B cell (primary cell): Measurements from ENCODE around the gene C1QL1. TPM values are rescaled to one million over a fixed set of nuclear protein-coding genes. Genes with fewer than 3 reads are reported as not detected.

ENCODE experiments used
- ATAC-seq: fragments of 200-7000 bp; cut with Tn5 transposase; one replicate; pipeline ENCODE4 v1.10.0; 2021; ENCODE audit warnings: low read depth, mild to moderate bottlenecking, moderate number of reproducible peaks, moderate library complexity
- CTCF ChIA-PET: fragments of 350-600 bp; sonication (Branson Sonifier 250); formaldehyde crosslinking; loops from one replicate; lab custom pipeline; 2021; ENCODE audit warnings: antibody characterized with exemption, inconsistent platforms; lab: Charles Lee
- POLR2A ChIA-PET: fragments of 350-600 bp; sonication (Branson Sonifier 250); formaldehyde crosslinking; loops from one replicate; lab custom pipeline; 2021; ENCODE audit warnings: antibody characterized with exemption; lab: Charles Lee
- DNase-seq: peaks from one replicate; pipeline ENCODE4 v3.0.0; 2013
- H2AFZ ChIP-seq: 2 replicates; pipeline ENCODE4 v1.6.1; 2012; ENCODE audit warnings: mild to moderate bottlenecking, low read depth, low read length; ENCODE audit not compliant: insufficient read depth, poor library complexity, severe bottlenecking
- H3K27ac ChIP-seq, 2 donors: 1 replicate in 1 of 2; 2 replicates in 1 of 2; pipeline ENCODE4 v1.5.1; 2012 to 2013; ENCODE audit warnings: low read length in 2 of 2, mild to moderate bottlenecking in 2 of 2, moderate library complexity in 1 of 2
- H3K27me3 ChIP-seq, 4 experiments: fragments of 200-600 bp in 1 of 4; sonication (generic) in 1 of 4; replicated peaks in 1 of 4; 1 replicate in 2 of 4; 2 replicates in 2 of 4; pipeline versions ENCODE4 v1.6.1 to v1.7.0; 2013 to 2016; ENCODE audit warnings: low read length in 3 of 4, mild to moderate bottlenecking in 2 of 4, mixed read lengths in 1 of 4, moderate library complexity in 1 of 4; ENCODE audit not compliant: insufficient read depth in 4 of 4, control insufficient read depth in 3 of 4; ENCODE audit errors: control extremely low read depth in 1 of 4
- H3K36me3 ChIP-seq, 2 experiments: replicated peaks in 1 of 2; 1 replicate in 1 of 2; 2 replicates in 1 of 2; pipeline versions ENCODE4 v1.6.1 to v1.7.1; 2013; ENCODE audit warnings: low read length in 1 of 2; ENCODE audit not compliant: insufficient read depth in 2 of 2, control insufficient read depth in 1 of 2; ENCODE audit errors: control extremely low read depth in 1 of 2, extremely low read depth in 1 of 2
- H3K4me1 ChIP-seq, 2 donors: fragments of 200-600 bp in 1 of 2; sonication (generic) in 1 of 2; 1 replicate in 1 of 2; 2 replicates in 1 of 2; pipeline versions ENCODE4 v1.5.1 to v1.6.1; 2013 to 2017; ENCODE audit warnings: low read length in 2 of 2; ENCODE audit not compliant: control insufficient read depth in 2 of 2, insufficient read depth in 2 of 2
- H3K4me2 ChIP-seq: replicated peaks from 2 replicates; pipeline ENCODE3; 2012; ENCODE audit warnings: mild to moderate bottlenecking, low read depth, low read length; ENCODE audit not compliant: poor library complexity, severe bottlenecking
- H3K4me3 ChIP-seq, 5 experiments: fragments of 200-600 bp in 1 of 5; sonication (generic) in 1 of 5; 1 replicate in 3 of 5; 2 replicates in 2 of 5; pipeline versions ENCODE4 v1.5.1 to v1.7.0; 2011 to 2016; ENCODE audit warnings: low read length in 4 of 5, mild to moderate bottlenecking in 4 of 5, low read depth in 2 of 5, control low read depth in 1 of 5, moderate library complexity in 1 of 5; ENCODE audit not compliant: insufficient read depth in 1 of 5; ENCODE audit errors: control extremely low read depth in 1 of 5, extremely low read depth in 1 of 5
- H3K79me2 ChIP-seq: fragments of 200-600 bp; sonication (generic); one replicate; pipeline ENCODE4 v1.6.0; 2016; ENCODE audit warnings: low read length; ENCODE audit not compliant: control insufficient read depth, insufficient read depth
- H3K9ac ChIP-seq: fragments of 200-600 bp; sonication (generic); 2 replicates; pipeline ENCODE4 v1.6.1; 2017; ENCODE audit warnings: mild to moderate bottlenecking, low read length, moderate library complexity
- H3K9me3 ChIP-seq, 3 donors: one replicate each; pipeline versions ENCODE4 v1.6.1 to v1.7.1; 2013; ENCODE audit warnings: low read length in 2 of 3; ENCODE audit not compliant: control insufficient read depth in 2 of 3, insufficient read depth in 1 of 3; ENCODE audit errors: control extremely low read depth in 1 of 3
- H4K20me1 ChIP-seq: 2 replicates; pipeline ENCODE4 v1.6.0; 2012; ENCODE audit warnings: mild to moderate bottlenecking, low read length; ENCODE audit not compliant: insufficient read depth, control insufficient read depth, poor library complexity, severe bottlenecking
- H3K27ac Mint-ChIP-seq: one replicate; pipeline ENCODE4 v1.8.0; 2021; ENCODE audit warnings: mixed read lengths
- H3K27me3 Mint-ChIP-seq: one replicate; pipeline ENCODE4 v1.8.0; 2021; ENCODE audit warnings: mixed read lengths
- H3K4me1 Mint-ChIP-seq: one replicate; pipeline ENCODE4 v1.8.0; 2021; ENCODE audit warnings: mixed read lengths
- H3K4me3 Mint-ChIP-seq: one replicate; pipeline ENCODE4 v1.8.0; 2021; ENCODE audit warnings: mixed read lengths
- H3K9me3 Mint-ChIP-seq: one replicate; pipeline ENCODE4 v1.8.0; 2022; ENCODE audit warnings: mixed read lengths; ENCODE audit not compliant: insufficient read depth
- CTCF ChIP-seq: fragments of 200-600 bp; IDR thresholded peaks from one replicate; pipeline ENCODE4 v1.8.0; 2022; ENCODE audit warnings: antibody characterized with exemption, mild to moderate bottlenecking
- EZH2 ChIP-seq: IDR thresholded peaks from 2 replicates; pipeline ENCODE4 v1.6.1; 2012; ENCODE audit warnings: borderline replicate concordance, low read depth, mild to moderate bottlenecking, moderate library complexity, low read length; ENCODE audit not compliant: insufficient read depth, poor library complexity, severe bottlenecking
- WGBS: methylation state at CpG from one replicate; pipeline ENCODE4 v1.1.5; 2013; ENCODE audit warnings: missing lambda C conversion rate; ENCODE audit not compliant: insufficient coverage; 5-methylcytosine and 5-hydroxymethylcytosine counted together
- intact Hi-C: fragments of 100-400 bp; cut with micrococcal nuclease; formaldehyde crosslinking; loops from one replicate; pipeline ENCODE4 v1.10.0; 2022
- polyA plus RNA-seq: library from polyadenylated mRNA; depleted of rRNA; stranded (reverse); fragments of >200 nt; gene quantifications from 2 replicates; pipeline ENCODE4 v1.2.3, GENCODE V29; 2012
- total RNA-seq, 2 donors: library from RNA; stranded (reverse); fragments of 120-200 nt in 1 of 2; gene quantifications; 1 replicate in 1 of 2; 2 replicates in 1 of 2; pipeline versions ENCODE4 v1.2.3 to v1.2.4, GENCODE V29; 2013 to 2022

Gene C1QL1
- total and polyA plus RNA-seq, 2 donors (not counting 1 experiment from before 2014, with no cell fraction given): not detected

DNA sequence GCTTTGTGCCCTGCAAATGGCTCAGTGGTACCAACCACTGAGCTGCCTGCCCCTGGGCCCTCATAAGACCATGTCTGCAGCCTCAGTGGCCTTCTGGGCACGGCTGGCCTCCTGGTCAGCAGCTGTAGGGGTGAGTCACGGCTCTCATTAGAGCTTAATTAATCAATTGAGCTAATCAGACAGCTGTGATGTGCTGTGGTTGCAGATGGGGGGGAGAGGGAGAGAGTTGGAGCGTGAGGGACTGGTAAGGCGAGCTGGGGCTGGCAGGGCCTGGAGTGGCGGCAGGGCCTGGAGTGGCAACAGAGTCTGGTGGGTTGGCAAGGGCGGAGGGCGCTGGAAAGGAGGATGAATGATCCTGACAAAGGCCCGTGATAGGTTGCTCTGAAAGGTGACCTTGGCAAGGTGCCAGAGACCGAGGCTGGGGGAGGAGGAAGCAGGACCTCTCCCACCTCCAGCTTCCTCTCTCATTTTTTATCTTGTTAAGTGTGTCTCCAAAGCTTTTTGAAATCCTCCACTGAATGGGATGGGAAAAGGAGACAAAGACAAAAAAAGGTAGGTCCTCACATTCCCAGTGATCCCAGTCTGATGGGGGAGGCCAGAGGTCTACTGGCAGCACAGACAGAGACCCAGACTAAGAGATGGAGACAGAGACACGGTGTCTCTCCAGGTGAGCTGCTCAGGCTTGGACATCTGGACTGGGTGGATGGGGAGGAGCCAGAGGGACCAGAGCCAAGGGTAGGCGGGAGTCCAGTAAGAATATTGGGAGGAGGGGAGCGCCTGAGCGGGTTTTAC lies 41.8 kb upstream of the C1QL1 start:
- no peaks in the 10 kb centered on the region for H4K20me1 ChIP-seq
- DNase-seq (no peak), ATAC-seq (no peak)
- no peaks in the 10 kb centered on the region for H3K79me2 ChIP-seq
- CTCF ChIA-PET: no interaction called here
- H3K4me1 ChIP-seq: no peaks in the 10 kb centered on the region
- no peak overlapping the region for H3K4me2 ChIP-seq
- no peaks in the 10 kb centered on the region for H3K36me3 ChIP-seq
- H3K27ac Mint-ChIP-seq: no peak overlapping the region
- no peaks in the 10 kb centered on the region for H3K4me1 Mint-ChIP-seq
- no peak overlapping the region for H3K4me3 ChIP-seq
- intact Hi-C loops: no loop called here
- no peaks in the 10 kb centered on the region for H3K9me3 Mint-ChIP-seq
- H3K27me3 ChIP-seq: peaks cover 0 to 18% (median 2%) of the 10 kb centered on the region in 4 experiments
- POLR2A ChIA-PET: interaction anchor here (0.6 kb wide), 1 partner anchor 18 kb away, joined by 5 read pairs; no protein-coding TSS in a partner anchor
- no peak overlapping the region for H2AFZ ChIP-seq
- H3K4me3 Mint-ChIP-seq: no peak overlapping the region
- H3K27me3 Mint-ChIP-seq: peaks cover 38% of the 10 kb centered on the region
- 86% methylated on average over 10 of the region's 13 CpGs for WGBS
- no peak overlapping the region for H3K27ac ChIP-seq
- H3K9me3 ChIP-seq: no peaks in the 10 kb centered on the region
- no peak for TF ChIP-seq EZH2
- no peak for TF ChIP-seq CTCF
- no peak overlapping the region for H3K9ac ChIP-seq

DNA sequence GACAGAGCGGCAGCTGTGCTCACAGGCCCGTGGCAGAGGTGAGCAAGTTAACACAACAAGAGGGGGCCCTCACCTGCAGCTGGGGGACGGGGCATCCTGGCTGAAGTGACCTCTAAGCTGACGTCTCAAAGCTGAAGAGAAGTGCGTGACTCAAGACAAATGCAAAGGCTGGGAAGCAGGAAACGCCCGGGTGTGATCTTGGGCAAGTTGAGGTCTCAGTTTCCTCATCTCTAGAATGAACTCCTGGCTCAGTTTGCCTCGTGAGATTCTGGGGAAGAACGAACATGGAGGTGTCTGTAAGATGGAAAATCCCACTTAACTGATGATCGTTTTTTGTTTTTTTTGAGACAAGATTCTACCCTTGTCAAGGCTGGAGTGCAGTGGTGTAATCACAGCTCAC lies 40.1 kb upstream of the C1QL1 start:
- DNase-seq (no peak), ATAC-seq (no peak)
- Mint-ChIP-seq H3K27ac (no peak overlapping the region), H3K9me3 (no peaks in the 10 kb centered on the region), H3K27me3 (peaks cover 41% of the 10 kb centered on the region), H3K4me1 (no peaks in the 10 kb centered on the region), H3K4me3 (no peak overlapping the region)
- Histone ChIP-seq H3K27me3 (peaks cover 0 to 27% (median 6%) of the 10 kb centered on the region in 4 experiments), H3K27ac (no peak overlapping the region), H3K9me3 (no peaks in the 10 kb centered on the region), H3K4me3 (no peak overlapping the region), H3K9ac (no peak overlapping the region), H2AFZ (no peak overlapping the region), H3K4me1 (no peaks in the 10 kb centered on the region), H3K4me2 (no peak overlapping the region), H3K79me2 (no peaks in the 10 kb centered on the region), H3K36me3 (no peaks in the 10 kb centered on the region), H4K20me1 (no peaks in the 10 kb centered on the region)
- TF ChIP-seq EZH2 (no peak), CTCF (no peak)
- CTCF ChIA-PET: no interaction called here
- POLR2A ChIA-PET: no interaction called here
- intact Hi-C loops: no loop called here
- WGBS: 76% methylated on average over 10 of the region's 10 CpGs
